Brain microvascular endothelial cell (primary cell): ENCODE results near the gene ATOSB.
"Not testable (repeated sequence)": the region's sequence is repeated elsewhere in the genome, so short reads cannot be mapped to it uniquely, and the experiment has no call there.

Source experiments
- DNase-seq: peaks from one replicate; pipeline ENCODE4 v3.0.0-alpha.2; 2020
- H3K27ac ChIP-seq: fragments of 250-450 bp; sonication (Bioruptor Pico); 2 replicates; pipeline ENCODE4 v1.5.1; 2020; ENCODE audit warnings: mild to moderate bottlenecking, moderate library complexity
- H3K27me3 ChIP-seq: fragments of 250-450 bp; sonication (Bioruptor Pico); replicated peaks from 2 replicates; pipeline ENCODE4 v1.5.1; 2020; ENCODE audit warnings: mild to moderate bottlenecking
- H3K36me3 ChIP-seq: fragments of 250-450 bp; sonication (Bioruptor Pico); replicated peaks from 2 replicates; pipeline ENCODE4 v1.5.1; 2020; ENCODE audit warnings: mild to moderate bottlenecking
- H3K4me3 ChIP-seq: 2 replicates; pipeline ENCODE4 v1.5.1; 2011; ENCODE audit warnings: low read depth, mild to moderate bottlenecking, control low read depth, low read length, moderate library complexity
- CTCF ChIP-seq: IDR thresholded peaks from 2 replicates; pipeline ENCODE4 v1.5.1; 2011; ENCODE audit warnings: low read depth, mild to moderate bottlenecking, moderate library complexity, low read length, control low read depth, inconsistent platforms; ENCODE audit errors: missing control alignments
- in situ Hi-C: cut with HindIII; loops from 2 replicates; pipeline ENCODE4 v1.10.0; 2017; ENCODE audit warnings: low sequenced_read_pairs, low pct_ligation_motif_present

ATOSB gene

GRCh38 chr9:35158501-35159280 lies 43.0 kb upstream of the ATOSB start:
- Histone ChIP-seq H3K27me3 (no peaks in the 10 kb centered on the region), H3K4me3 (no peak overlapping the region), H3K27ac (no peak overlapping the region), H3K36me3 (no peaks in the 10 kb centered on the region)
- no peak for TF ChIP-seq CTCF
- DNase-seq, result no peak
- in situ Hi-C loops, result no loop called here

GRCh38 chr9:35157836-35158235 lies 42.2 kb upstream of the ATOSB start:
- H3K27me3 ChIP-seq, DNase-seq, in situ Hi-C loops, H3K4me3 ChIP-seq, H3K36me3 ChIP-seq, H3K27ac ChIP-seq: not testable (repeated sequence)

- Histone ChIP-seq H3K27ac (no peak overlapping the region), H3K27me3 (no peaks in the 10 kb centered on the region), H3K36me3 (no peaks in the 10 kb centered on the region), H3K4me3 (no peak overlapping the region)
- DNase-seq, result no peak
- TF ChIP-seq CTCF, result no peak
- in situ Hi-C loops, result no loop called here
These were observed 41.1 kb upstream of the ATOSB start for GRCh38 chr9:35156781-35157180.

GRCh38 chr9:35152926-35153325 lies 37.3 kb upstream of the ATOSB start:
- no peak for TF ChIP-seq CTCF
- no peaks in the 10 kb centered on the region for H3K36me3 ChIP-seq
- H3K27ac ChIP-seq, result no peak overlapping the region
- H3K4me3 ChIP-seq, result no peak overlapping the region
- in situ Hi-C loops, result no loop called here
- H3K27me3 ChIP-seq, result no peaks in the 10 kb centered on the region
- DNase-seq, result no peak

GRCh38 chr9:35147941-35148563 lies 32.4 kb upstream of the ATOSB start:
- in situ Hi-C loops, H3K36me3 ChIP-seq, H3K27me3 ChIP-seq, DNase-seq, H3K27ac ChIP-seq, H3K4me3 ChIP-seq: not testable (repeated sequence)

- no peak for DNase-seq
- H3K27me3 ChIP-seq, result no peaks in the 10 kb centered on the region
- H3K27ac ChIP-seq, result no peak overlapping the region
- TF ChIP-seq CTCF, result no peak
- H3K4me3 ChIP-seq, result no peak overlapping the region
- no peaks in the 10 kb centered on the region for H3K36me3 ChIP-seq
- in situ Hi-C loops, result no loop called here
These were observed 26.4 kb upstream of the ATOSB start for GRCh38 chr9:35142037-35142436.

- Histone ChIP-seq H3K4me3 (no peak overlapping the region), H3K27me3 (no peaks in the 10 kb centered on the region), H3K27ac (no peak overlapping the region), H3K36me3 (no peaks in the 10 kb centered on the region)
- DNase-seq, result no peak
- in situ Hi-C loops, result no loop called here
- TF ChIP-seq CTCF, result no peak
These were observed 24.4 kb upstream of the ATOSB start for GRCh38 chr9:35140093-35140492.
